Esophagus muscularis mucosa (tissue), 4 donors: ENCODE measurements around the gene SPRED2. TPM values are rescaled to one million over a fixed set of nuclear protein-coding genes. Genes with fewer than 3 reads are reported as not detected.

Source experiments
- DNase-seq: peaks from one replicate; pipeline ENCODE4 v3.0.0-alpha.2; 2017; ENCODE audit errors: extremely low spot score
- H3K27ac ChIP-seq, 4 donors: fragments of 200-600 bp; sonication (generic); replicated peaks in 1 of 4; 1 replicate in 3 of 4; 2 replicates in 1 of 4; pipeline ENCODE4 v1.5.1; 2016 to 2019; ENCODE audit warnings: mild to moderate bottlenecking in 1 of 4
- H3K27me3 ChIP-seq, 4 donors: fragments of 200-600 bp; sonication (generic); one replicate each; pipeline versions ENCODE4 v1.5.1 to v1.6.0; 2016 to 2019
- H3K36me3 ChIP-seq, 4 donors: fragments of 200-600 bp; sonication (generic); one replicate each; pipeline ENCODE4 v1.5.1; 2016 to 2019
- H3K4me1 ChIP-seq, 4 donors: fragments of 200-600 bp; sonication (generic); one replicate each; pipeline ENCODE4 v1.5.1; 2016 to 2019
- H3K4me3 ChIP-seq, 4 donors: fragments of 200-600 bp; sonication (generic); 1 replicate in 2 of 4; 2 replicates in 2 of 4; pipeline ENCODE4 v1.5.1; 2016 to 2019; ENCODE audit warnings: mild to moderate bottlenecking in 4 of 4, moderate library complexity in 1 of 4
- H3K9me3 ChIP-seq, 4 donors: fragments of 200-600 bp; sonication (generic); 1 replicate in 3 of 4; 2 replicates in 1 of 4; pipeline ENCODE4 v1.5.1; 2016 to 2019
- CTCF ChIP-seq, 3 experiments: fragments of 200-600 bp in 2 of 3; fragments of 450-650 bp in 1 of 3; sonication (generic) in 2 of 3; IDR thresholded peaks; one replicate each; pipeline ENCODE4 v1.5.1; 2017 to 2019; ENCODE audit warnings: antibody characterized with exemption in 3 of 3, mild to moderate bottlenecking in 2 of 3, moderate library complexity in 1 of 3
- EP300 ChIP-seq: sonication (generic); formaldehyde crosslinking; IDR thresholded peaks from one replicate; pipeline ENCODE4 v1.6.1; 2017; ENCODE audit warnings: antibody characterized with exemption
- POLR2A ChIP-seq: fragments of 450-650 bp; IDR thresholded peaks from one replicate; pipeline ENCODE4 v1.6.1; 2017; ENCODE audit warnings: antibody characterized with exemption, moderate library complexity, mild to moderate bottlenecking, low read depth
- POLR2AphosphoS5 ChIP-seq, 2 donors: sonication (generic); formaldehyde crosslinking; IDR thresholded peaks; one replicate each; pipeline ENCODE4 v1.6.1; 2017; ENCODE audit warnings: antibody characterized with exemption in 2 of 2
- WGBS: methylation state at CpG from one replicate; pipeline ENCODE4 v1.1.5; 2018; 5-methylcytosine and 5-hydroxymethylcytosine counted together
- intact Hi-C: fragments of 100-400 bp; cut with DNase I; formaldehyde crosslinking; loops from one replicate; pipeline ENCODE4 v1.15.1; 2023
- total RNA-seq, 4 donors: library from RNA; depleted of rRNA; stranded (reverse); fragments of >200 nt; gene quantifications; one replicate each; pipeline versions ENCODE4 v1.1.0 to v1.2.1, GENCODE V29; 2016

The SPRED2 gene
- total RNA-seq, 4 donors from 2014 or later: 17.4 to 25.6 (median 18.7) TPM

GRCh38 chr2:65277791-65278483 is 154.5 kb downstream of the SPRED2 start:
- H3K4me3 ChIP-seq: no peak overlapping the region
- H3K27ac ChIP-seq: no peak overlapping the region
- H3K4me1 ChIP-seq: peaks cover 8 to 35% (median 22%) of the 10 kb centered on the region in 4 donors
- H3K9me3 ChIP-seq: no peaks in the 10 kb centered on the region
- no peak for DNase-seq
- H3K27me3 ChIP-seq: peaks cover 0 to 10% (median 0%) of the 10 kb centered on the region in 4 donors
- TF ChIP-seq CTCF (IDR thresholded peaks at IDR 0.05) (no peak), POLR2AphosphoS5 (IDR thresholded peaks at IDR 0.05) (no peak), EP300 (no peak), POLR2A (no peak)
- WGBS: 93% methylated on average over 5 of the region's 5 CpGs
- peaks cover 0 to 9% (median 6%) of the 10 kb centered on the region in 4 donors for H3K36me3 ChIP-seq
- intact Hi-C loops: no loop called here

- Histone ChIP-seq H3K36me3 (peaks cover 2 to 17% (median 14%) of the 10 kb centered on the region in 4 donors), H3K4me1 (peaks cover 8 to 29% (median 14%) of the 10 kb centered on the region in 4 donors), H3K27me3 (peaks cover 0 to 10% (median 0%) of the 10 kb centered on the region in 4 donors), H3K4me3 (no peak overlapping the region), H3K9me3 (no peaks in the 10 kb centered on the region), H3K27ac (no peak overlapping the region)
- intact Hi-C loops: no loop called here
- whole genome bisulfite sequencing: 78% methylated on average over 3 of the region's 3 CpGs
- no peak for TF ChIP-seq CTCF (IDR thresholded peaks at IDR 0.05)
- no peak for TF ChIP-seq EP300
- TF ChIP-seq POLR2A: no peak
- no peak for TF ChIP-seq POLR2AphosphoS5 (IDR thresholded peaks at IDR 0.05)
- DNase-seq: no peak
These were observed 155.3 kb downstream of the SPRED2 start for GRCh38 chr2:65277118-65277517.

GRCh38 chr2:65276609-65277008 is 155.8 kb downstream of the SPRED2 start:
- peaks cover 7 to 22% (median 19%) of the 10 kb centered on the region in 4 donors for H3K36me3 ChIP-seq
- TF ChIP-seq CTCF (IDR thresholded peaks at IDR 0.05) (no peak), POLR2A (no peak), EP300 (no peak), POLR2AphosphoS5 (IDR thresholded peaks at IDR 0.05) (no peak)
- intact Hi-C loops: no loop called here
- no peaks in the 10 kb centered on the region for H3K9me3 ChIP-seq
- DNase-seq: no peak
- peaks cover 8 to 29% (median 13%) of the 10 kb centered on the region in 4 donors for H3K4me1 ChIP-seq
- H3K27me3 ChIP-seq: peaks cover 0 to 10% (median 0%) of the 10 kb centered on the region in 4 donors
- H3K4me3 ChIP-seq: no peak overlapping the region
- no peak overlapping the region for H3K27ac ChIP-seq
- 56% methylated on average over 5 of the region's 5 CpGs for WGBS

GRCh38 chr2:65275141-65275915 is 157.1 kb downstream of the SPRED2 start:
- TF ChIP-seq EP300: no peak
- no peak for TF ChIP-seq CTCF (IDR thresholded peaks at IDR 0.05)
- TF ChIP-seq POLR2A: no peak
- TF ChIP-seq POLR2AphosphoS5 (IDR thresholded peaks at IDR 0.05): no peak
- intact Hi-C loops: no loop called here

More at GRCh38 chr2:65275141-65275915, 157.1 kb downstream of the SPRED2 start:
- H3K36me3 ChIP-seq: peaks cover 7 to 26% (median 20%) of the 10 kb centered on the region in 4 donors
- no peak for DNase-seq
- 55% methylated on average over 4 of the region's 4 CpGs for WGBS
- peaks cover 8 to 29% (median 13%) of the 10 kb centered on the region in 4 donors for H3K4me1 ChIP-seq
- peaks cover 0 to 10% (median 0%) of the 10 kb centered on the region in 4 donors for H3K27me3 ChIP-seq
- H3K4me3 ChIP-seq: no peak overlapping the region
- H3K27ac ChIP-seq: no peak overlapping the region
- no peaks in the 10 kb centered on the region for H3K9me3 ChIP-seq
